Measurements from ENCODE around the gene EYA4. TPM values are rescaled to one million over a fixed set of nuclear protein-coding genes. Genes with fewer than 3 reads are reported as not detected.

The EYA4 gene
- total and polyA plus RNA-seq, 2 donors (not counting 1 experiment from before 2014, with no cell fraction given) = 4.6 to 38.0 TPM

- Histone ChIP-seq H3K9ac (ENCODE audit: insufficient read depth, low read length) (no peak overlapping the region), H3K27ac (ENCODE audit: insufficient read depth, low read length) (no peak overlapping the region), H3K9me3 (ENCODE audit: control insufficient read depth, insufficient read depth, low read depth, low read length) (no peaks in the 10 kb centered on the region), H2AFZ (ENCODE audit: low read length) (no peak overlapping the region), H3K4me3 (replicated peaks in 1 of 4; ENCODE audit: control extremely low read depth in 1 of 4, insufficient read depth in 1 of 4, low read depth in 3 of 4, low read length in 4 of 4) (no peak overlapping the region), H3K36me3 (ENCODE audit: control insufficient read depth, insufficient read depth, low read length) (no peaks in the 10 kb centered on the region), H3K27me3 (ENCODE audit: control insufficient read depth, insufficient read depth, low read length) (no peaks in the 10 kb centered on the region), H3K4me2 (ENCODE audit: extremely low read depth, insufficient read depth, low read length) (no peak overlapping the region), H3K4me1 (ENCODE audit: control insufficient read depth, extremely low read depth, insufficient read depth, low read length) (no peaks in the 10 kb centered on the region), H3K79me2 (ENCODE audit: control insufficient read depth, insufficient read depth, low read length) (no peaks in the 10 kb centered on the region), H4K20me1 (ENCODE audit: control insufficient read depth, extremely low read depth, insufficient read depth, low read length) (no peaks in the 10 kb centered on the region)
- TF ChIP-seq EZH2 (IDR thresholded peaks at IDR 0.05; ENCODE audit: low read length, missing control alignments) = no peak
- TF ChIP-seq CTCF (conservative IDR thresholded peaks at IDR 0.05 in 1 of 2, IDR thresholded peaks at IDR 0.05 in 1 of 2; ENCODE audit: low read depth in 1 of 2, low read length in 2 of 2) = no peak
- DNase-seq (ENCODE audit: low read depth in 2 of 2) = peak in 1 of 2 donors; percentile 20
Observed at GRCh38 chr6:133410638-133411435, 169.7 kb downstream of the EYA4 start.

- Histone ChIP-seq H3K27me3 (ENCODE audit: control insufficient read depth, insufficient read depth, low read length) (no peaks in the 10 kb centered on the region), H3K9me3 (ENCODE audit: control insufficient read depth, insufficient read depth, low read depth, low read length) (no peaks in the 10 kb centered on the region)
Observed at GRCh38 chr6:133411757-133412156, 170.6 kb downstream of the EYA4 start.

GRCh38 chr6:133415262-133415661 lies 174.1 kb downstream of the EYA4 start:
- no peaks in the 10 kb centered on the region for H3K9me3 ChIP-seq (ENCODE audit: control insufficient read depth, insufficient read depth, low read depth, low read length)
- no peaks in the 10 kb centered on the region for H3K36me3 ChIP-seq (ENCODE audit: control insufficient read depth, insufficient read depth, low read length)
- H3K27me3 ChIP-seq (ENCODE audit: control insufficient read depth, insufficient read depth, low read length) = no peaks in the 10 kb centered on the region
- no peak overlapping the region for H3K27ac ChIP-seq (ENCODE audit: insufficient read depth, low read length)
- H3K79me2 ChIP-seq (ENCODE audit: control insufficient read depth, insufficient read depth, low read length) = no peaks in the 10 kb centered on the region
- DNase-seq (ENCODE audit: low read depth in 2 of 2) = no peak
- no peak overlapping the region for H2AFZ ChIP-seq (ENCODE audit: low read length)
- no peaks in the 10 kb centered on the region for H3K4me1 ChIP-seq (ENCODE audit: control insufficient read depth, extremely low read depth, insufficient read depth, low read length)
- no peaks in the 10 kb centered on the region for H4K20me1 ChIP-seq (ENCODE audit: control insufficient read depth, extremely low read depth, insufficient read depth, low read length)
- TF ChIP-seq CTCF (conservative IDR thresholded peaks at IDR 0.05 in 1 of 2, IDR thresholded peaks at IDR 0.05 in 1 of 2; ENCODE audit: low read depth in 1 of 2, low read length in 2 of 2) (no peak), EZH2 (IDR thresholded peaks at IDR 0.05; ENCODE audit: low read length, missing control alignments) (no peak)
- no peak overlapping the region for H3K4me2 ChIP-seq (ENCODE audit: extremely low read depth, insufficient read depth, low read length)
- no peak overlapping the region for H3K4me3 ChIP-seq (replicated peaks in 1 of 4; ENCODE audit: control extremely low read depth in 1 of 4, insufficient read depth in 1 of 4, low read depth in 3 of 4, low read length in 4 of 4)
- H3K9ac ChIP-seq (ENCODE audit: insufficient read depth, low read length) = no peak overlapping the region

More at GRCh38 chr6:133411757-133412156, 170.6 kb downstream of the EYA4 start:
- TF ChIP-seq EZH2 (IDR thresholded peaks at IDR 0.05; ENCODE audit: low read length, missing control alignments) = no peak
- TF ChIP-seq CTCF (conservative IDR thresholded peaks at IDR 0.05 in 1 of 2, IDR thresholded peaks at IDR 0.05 in 1 of 2; ENCODE audit: low read depth in 1 of 2, low read length in 2 of 2) = no peak
- Histone ChIP-seq H2AFZ (ENCODE audit: low read length) (no peak overlapping the region), H3K4me3 (replicated peaks in 1 of 4; ENCODE audit: control extremely low read depth in 1 of 4, insufficient read depth in 1 of 4, low read depth in 3 of 4, low read length in 4 of 4) (no peak overlapping the region), H3K9ac (ENCODE audit: insufficient read depth, low read length) (no peak overlapping the region), H3K4me2 (ENCODE audit: extremely low read depth, insufficient read depth, low read length) (no peak overlapping the region), H3K79me2 (ENCODE audit: control insufficient read depth, insufficient read depth, low read length) (no peaks in the 10 kb centered on the region), H3K4me1 (ENCODE audit: control insufficient read depth, extremely low read depth, insufficient read depth, low read length) (no peaks in the 10 kb centered on the region), H3K36me3 (ENCODE audit: control insufficient read depth, insufficient read depth, low read length) (no peaks in the 10 kb centered on the region), H3K27ac (ENCODE audit: insufficient read depth, low read length) (no peak overlapping the region), H4K20me1 (ENCODE audit: control insufficient read depth, extremely low read depth, insufficient read depth, low read length) (no peaks in the 10 kb centered on the region)
- no peak for DNase-seq (ENCODE audit: low read depth in 2 of 2)
